Activated CD4-positive, CD25-positive, alpha-beta regulatory T cell treated with anti-CD3 and anti-CD28 coated beads, Interleukin-2, amount 50 U/mL, for 72 hours (primary cell): ENCODE measurements around the gene USP11.

Experiments
- DNase-seq: peaks from one replicate; pipeline ENCODE4 v3.0.0; 2021

Gene USP11

DNA sequence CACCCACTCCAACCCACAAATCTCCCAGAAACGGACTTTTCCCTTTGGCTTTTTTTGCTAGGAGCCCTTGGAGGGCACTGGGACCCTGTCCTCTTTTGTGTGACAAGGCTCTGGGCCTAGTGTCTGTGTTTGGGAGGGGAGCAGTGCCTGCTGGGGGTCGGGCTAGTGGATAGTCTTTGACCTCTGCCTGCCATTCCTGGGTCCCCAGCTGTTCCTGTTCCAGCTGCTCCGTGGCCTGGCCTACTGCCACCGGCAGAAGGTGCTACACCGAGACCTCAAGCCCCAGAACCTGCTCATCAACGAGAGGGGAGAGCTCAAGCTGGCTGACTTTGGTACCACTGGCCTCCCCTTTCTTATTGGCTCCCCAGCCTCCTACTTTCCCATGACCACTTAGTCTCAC is 6.7 kb upstream of the USP11 start:
- no peak for DNase-seq

GRCh38 chrX:47226531-47227333 is 6.1 kb upstream of the USP11 start:
- DNase-seq: no peak

- DNase-seq: no peak
Observed at GRCh38 chrX:47227334-47227583, 5.5 kb upstream of the USP11 start.

DNA sequence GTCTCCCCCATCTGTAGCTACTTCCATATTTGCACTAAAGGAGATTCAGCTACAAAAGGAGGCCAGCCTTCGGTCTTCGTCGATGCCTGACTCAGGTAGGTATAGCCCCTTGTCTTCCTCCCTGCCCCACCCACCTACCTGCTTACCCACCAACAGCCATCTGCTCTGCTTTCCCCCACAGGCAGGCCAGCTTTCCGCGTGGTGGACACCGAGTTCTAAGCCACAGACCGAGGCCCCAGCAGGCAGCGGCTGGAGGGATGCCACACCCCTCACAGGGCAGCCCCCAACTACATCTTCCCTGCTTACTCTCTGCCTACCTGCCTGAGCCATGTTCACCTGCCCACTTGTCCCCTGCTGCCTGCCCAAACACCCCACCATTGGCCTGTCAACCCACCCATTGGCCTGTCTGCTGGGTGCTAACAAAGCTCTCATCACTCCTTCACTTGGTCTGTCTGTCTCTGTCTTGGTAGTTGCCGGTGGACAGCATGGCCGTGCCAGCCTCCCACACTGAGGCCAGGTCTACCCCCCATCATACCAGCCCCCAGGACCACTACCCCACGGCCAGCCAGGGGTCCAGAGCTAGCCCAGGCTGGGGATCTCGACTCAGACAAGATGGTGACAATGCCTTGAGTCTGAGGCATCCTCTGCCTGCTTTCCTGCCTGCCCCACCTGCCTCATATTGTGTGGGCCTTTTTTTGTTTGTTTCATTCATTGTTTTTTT is 4.1 kb upstream of the USP11 start:
- DNase-seq: no peak

DNA sequence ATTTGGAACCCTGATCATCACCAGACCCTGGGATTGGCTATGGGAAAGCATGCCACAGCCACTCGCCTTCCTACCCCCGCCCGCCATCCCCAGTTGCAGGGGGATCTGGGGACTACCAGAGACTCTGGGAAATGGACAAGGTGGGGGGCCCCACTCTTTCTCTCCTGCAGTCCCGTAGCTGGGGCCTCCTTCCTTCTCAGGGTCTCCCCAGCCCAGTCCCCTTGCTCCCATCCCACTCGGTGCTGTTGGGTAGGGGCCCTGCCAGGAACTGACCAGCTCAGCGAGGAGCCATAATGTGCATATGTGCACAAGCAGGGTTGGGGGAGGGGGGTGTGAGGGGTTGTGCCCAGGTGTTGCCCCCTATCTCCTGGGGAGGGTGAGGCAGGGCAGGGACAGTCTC is 3.4 kb upstream of the USP11 start:
- no peak for DNase-seq

DNA sequence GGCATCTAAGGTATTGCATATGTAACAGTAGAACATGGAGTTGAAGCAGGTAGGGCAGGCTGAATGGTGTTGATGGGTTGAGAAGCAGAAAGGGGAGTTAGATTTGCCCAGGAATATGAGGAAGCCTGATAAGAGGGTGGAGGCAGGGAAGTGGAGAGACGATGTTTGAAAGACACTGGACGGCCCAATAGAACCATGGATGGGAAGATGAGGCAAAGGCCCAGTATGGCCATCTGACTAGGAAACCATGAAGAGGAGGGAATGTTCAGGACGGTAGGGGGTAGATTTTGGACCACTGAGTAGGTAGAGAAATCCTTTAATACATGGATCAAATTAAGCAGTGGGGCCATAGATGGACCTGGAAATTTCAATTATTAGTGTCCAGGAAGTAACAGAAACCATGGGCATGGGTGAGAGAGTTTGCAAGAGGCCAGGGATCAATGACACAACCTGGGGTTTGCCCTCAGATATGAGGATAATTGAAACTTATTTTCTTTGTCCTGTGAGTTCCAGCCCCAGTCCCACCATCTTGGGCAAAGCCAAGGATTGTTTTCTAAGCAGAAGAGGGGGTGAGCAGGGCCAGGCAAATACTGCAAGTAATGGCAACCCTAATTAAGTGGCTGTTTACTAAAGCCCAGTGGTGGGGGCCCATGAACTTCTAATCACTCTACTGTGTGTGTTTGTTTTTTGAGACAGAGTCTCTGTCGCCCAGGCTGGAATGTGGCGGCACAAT is 2.5 kb upstream of the USP11 start:
- no peak for DNase-seq

- no peak for DNase-seq
Observed at GRCh38 chrX:47231167-47231566, 1.6 kb upstream of the USP11 start.

DNA sequence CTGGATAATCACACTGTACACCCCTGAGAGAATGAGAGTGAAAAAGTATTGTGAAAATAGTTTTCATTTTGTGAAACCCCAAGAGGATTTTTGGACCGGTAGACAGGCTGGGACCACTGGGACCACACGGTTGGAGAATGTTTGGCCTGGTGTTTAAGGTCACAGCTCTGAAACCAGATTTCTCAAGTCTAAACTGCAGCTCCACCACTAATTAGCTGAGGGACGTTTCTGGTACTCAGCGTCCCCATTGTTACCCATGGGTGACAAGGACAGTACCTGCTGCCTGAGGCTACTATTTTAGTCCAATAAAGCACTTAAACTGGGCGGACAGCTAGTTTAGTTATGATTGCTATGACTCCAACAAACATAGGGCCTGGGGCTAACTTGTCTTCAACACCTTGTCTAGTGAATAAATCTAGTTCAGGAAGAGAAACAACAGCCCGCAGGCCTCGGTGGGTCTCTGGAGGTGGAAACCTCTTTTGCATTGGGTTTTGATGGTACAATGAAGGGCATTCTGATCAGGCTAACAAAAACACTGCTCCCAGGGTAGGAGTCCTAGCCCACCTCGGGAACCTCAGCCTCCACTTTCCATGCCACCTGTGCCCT is 509 bp upstream of the USP11 start:
- DNase-seq: no peak

- DNase-seq: peak; percentile 90
Observed at GRCh38 chrX:47233333-47234113, 714 bp downstream of the USP11 start.

- DNase-seq: no peak
Observed at GRCh38 chrX:47234583-47234982, 1.8 kb downstream of the USP11 start.

- DNase-seq: no peak
Observed at GRCh38 chrX:47235691-47236103, 2.9 kb downstream of the USP11 start.

DNA sequence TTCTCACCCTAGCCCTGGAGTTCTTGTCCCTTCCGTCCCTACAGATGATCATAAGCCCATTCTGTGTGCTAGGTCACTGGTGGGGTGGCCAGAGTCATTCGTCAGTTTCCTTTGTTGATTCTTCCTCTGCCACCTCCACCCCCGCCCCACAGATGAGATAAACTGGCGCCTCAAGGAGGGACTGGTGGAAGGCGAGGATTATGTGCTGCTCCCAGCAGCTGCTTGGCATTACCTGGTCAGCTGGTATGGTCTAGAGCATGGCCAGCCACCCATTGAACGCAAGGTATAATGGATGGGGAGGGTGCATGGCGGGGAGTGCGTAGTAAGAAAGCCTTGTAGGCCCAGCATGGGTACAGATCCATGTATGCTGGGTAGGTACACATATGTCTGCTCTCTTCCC is 6.4 kb downstream of the USP11 start:
- no peak for DNase-seq

GRCh38 chrX:47239898-47240545 is 7.2 kb downstream of the USP11 start:
- no peak for DNase-seq

GRCh38 chrX:47240619-47241018 is 7.8 kb downstream of the USP11 start:
- DNase-seq: no peak

DNA sequence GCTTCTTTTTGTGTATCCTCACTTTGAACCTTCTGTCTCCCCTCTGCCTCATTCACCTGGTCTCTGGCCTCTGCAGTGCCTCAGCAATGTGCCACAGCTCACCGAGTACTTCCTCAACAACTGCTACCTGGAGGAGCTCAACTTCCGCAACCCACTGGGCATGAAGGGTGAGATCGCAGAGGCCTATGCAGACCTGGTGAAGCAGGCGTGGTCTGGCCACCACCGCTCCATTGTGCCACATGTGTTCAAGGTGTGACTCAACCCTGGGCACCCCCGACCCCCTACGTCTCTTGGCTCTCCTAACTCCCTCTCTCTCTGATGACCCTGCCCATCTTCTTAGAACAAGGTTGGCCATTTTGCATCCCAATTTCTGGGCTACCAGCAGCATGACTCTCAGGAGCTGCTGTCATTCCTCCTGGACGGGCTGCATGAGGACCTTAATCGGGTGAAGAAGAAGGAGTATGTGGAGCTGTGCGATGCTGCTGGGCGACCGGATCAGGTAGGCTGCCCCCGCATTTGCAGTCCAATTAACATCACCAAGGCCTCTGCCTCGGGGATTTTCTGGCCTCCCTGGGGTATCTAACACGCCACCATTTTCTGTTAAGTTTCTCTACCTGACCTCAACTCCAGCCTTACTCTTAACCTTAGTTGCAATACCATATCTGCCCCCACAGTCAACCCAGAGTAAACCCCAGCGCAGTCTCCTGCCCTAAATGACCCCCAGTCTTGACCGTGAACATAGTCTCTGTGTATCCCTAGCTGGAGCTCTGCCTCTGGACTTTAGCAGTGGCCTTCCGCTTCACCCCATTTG is 8.6 kb downstream of the USP11 start:
- DNase-seq: no peak

DNA sequence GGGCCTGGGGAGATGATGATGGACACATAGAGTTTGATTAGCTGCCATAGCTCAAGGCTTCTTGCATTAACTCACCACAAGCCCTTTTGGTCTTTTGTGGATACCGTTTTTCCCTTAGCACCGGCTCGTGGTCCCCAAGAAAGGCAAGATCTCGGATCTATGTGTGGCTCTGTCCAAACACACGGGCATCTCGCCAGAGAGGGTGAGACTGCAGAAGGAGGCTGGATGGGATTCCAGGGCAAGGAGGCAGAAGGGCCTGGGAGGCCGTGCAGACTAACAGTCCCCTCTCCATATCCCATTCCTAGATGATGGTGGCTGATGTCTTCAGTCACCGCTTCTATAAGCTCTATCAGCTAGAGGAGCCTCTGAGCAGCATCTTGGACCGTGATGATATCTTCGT is 9.5 kb downstream of the USP11 start:
- no peak for DNase-seq

- DNase-seq: no peak
Observed at GRCh38 chrX:47243351-47243750, 10.5 kb downstream of the USP11 start.

- no peak for DNase-seq
Observed at GRCh38 chrX:47244676-47245075, 11.9 kb downstream of the USP11 start.

DNA sequence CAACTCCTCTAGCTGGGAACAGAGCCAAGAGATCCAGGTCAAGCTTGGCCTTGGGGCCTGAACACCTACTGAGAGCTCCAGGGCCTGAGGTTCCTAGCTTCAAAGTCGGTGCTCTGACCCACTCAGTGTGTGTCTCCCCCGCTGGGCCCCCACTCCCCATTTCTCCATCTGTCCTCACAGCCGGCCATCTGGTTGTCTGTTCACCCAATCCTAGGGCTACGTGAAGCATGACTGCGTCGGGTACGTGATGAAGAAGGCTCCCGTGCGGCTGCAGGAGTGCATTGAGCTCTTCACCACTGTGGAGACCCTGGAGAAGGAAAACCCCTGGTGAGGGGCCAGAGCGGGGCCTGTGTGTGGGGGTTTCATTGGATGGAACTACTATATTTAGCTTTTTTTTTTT is 12.3 kb downstream of the USP11 start:
- DNase-seq: no peak

GRCh38 chrX:47247206-47247998 is 14.6 kb downstream of the USP11 start:
- no peak for DNase-seq

- DNase-seq: no peak
Observed at GRCh38 chrX:47247999-47248320, 15.2 kb downstream of the USP11 start.
